NCI-H82 treated with DMSO at 0.1 percent for 48 hours (cell line): ENCODE results near the gene USP20.

ENCODE experiments used
- DNase-seq: peaks from one replicate; lab custom pipeline; 2025; ENCODE audit not compliant: unreplicated experiment; lab: John Stamatoyannopoulos, UW

USP20 gene

DNA sequence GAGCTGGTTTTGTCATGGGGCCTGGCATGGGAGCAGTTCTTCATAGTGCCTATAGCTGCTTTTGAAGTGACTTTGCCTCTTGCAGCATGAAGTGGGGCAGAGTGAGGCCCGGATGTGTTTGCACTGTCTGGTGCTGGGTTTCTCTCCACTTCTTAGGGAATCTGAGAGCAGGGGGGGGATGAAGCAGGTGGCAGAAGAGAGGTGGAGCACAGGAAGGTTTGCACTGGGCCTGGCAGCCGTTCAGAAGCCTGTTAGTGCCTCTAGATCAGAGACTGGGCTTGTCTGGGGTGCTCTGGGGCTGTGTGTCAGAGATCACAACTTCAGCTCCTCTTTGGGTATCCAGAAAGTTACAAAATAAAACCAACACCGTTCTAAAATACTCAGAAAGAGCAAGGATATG lies 18.4 kb downstream of the USP20 start:
- no peak for DNase-seq

DNA sequence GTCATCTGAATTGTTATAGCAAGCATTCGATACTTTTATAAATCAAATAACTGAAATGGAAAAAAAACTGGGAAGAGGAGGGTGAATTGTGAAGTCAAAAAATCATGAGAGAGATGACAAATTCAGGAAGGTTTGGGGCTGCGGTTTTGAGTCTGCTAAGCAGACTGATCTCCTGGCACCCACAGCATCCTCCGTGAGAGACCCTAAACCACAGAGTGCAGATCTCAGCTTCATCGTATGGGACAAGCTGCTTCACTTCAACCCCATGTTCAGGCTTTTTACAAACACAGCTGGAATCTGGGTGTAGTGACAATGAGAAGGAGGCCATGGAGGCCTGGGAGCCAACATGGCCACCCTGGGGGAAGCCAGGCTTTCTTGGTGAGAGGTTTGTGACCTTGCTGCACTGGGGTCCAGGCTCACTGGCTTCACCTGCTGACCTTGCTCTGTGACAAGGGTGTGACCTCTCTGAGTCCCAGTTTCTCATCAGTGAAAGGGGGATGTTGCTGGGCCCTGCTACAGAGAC lies 19.4 kb downstream of the USP20 start:
- no peak for DNase-seq

DNA sequence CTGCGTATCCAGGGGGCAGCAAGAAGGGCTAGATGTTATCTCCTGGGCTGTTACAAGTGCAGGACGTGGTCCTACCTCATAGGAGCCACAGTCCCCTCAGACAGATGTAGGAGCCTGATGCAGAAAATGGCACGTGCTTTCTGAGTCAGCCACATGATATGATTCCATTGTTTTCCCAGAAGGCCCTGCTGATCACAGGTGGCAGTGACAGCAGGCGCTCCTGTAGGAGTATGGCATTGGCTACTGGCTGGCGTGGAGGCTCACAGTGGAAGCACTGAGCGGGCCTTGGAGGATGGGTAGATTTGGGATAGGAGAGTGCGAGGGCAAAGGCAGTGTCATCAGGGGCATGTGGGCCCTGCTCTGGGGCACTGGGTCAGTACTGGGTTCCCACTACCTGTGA lies 21.9 kb downstream of the USP20 start:
- DNase-seq = no peak

DNA sequence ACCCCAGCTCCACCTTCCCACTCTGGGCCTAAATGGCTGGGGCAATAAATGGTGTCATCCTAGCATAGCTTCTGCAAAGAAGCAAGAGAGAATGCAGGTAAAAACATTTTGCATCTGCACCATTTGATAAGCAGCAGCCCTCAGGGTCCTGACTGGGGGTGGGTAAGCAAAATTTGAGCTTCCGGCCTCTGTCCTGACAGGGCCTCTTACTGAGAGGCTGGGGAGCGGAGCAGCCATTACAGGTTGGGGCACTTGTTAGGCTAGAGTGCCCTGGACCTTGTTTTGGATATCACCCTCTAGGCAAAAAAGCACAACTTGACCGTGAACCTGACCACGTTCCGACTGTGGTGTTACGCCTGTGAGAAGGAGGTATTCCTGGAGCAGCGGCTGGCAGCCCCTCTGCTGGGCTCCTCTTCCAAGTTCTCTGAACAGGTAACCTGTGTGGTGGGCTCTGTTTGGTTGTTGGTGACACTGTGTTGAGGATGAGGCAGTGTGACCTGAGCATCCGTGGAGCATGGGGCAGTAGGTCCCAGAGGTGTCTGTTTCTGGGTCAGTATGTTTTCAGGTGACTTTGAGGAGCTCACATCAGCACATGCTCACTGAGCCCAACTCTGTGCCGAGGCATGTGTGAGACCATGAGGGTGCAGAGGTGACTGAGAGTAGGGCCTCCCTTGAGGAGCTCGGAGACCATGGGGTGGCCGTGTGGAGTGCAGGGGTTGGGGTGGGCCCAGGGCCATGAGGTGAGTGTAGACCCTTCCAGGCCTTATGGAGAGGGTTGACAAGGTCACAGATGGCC lies 23.1 kb downstream of the USP20 start:
- DNase-seq = no peak

DNA sequence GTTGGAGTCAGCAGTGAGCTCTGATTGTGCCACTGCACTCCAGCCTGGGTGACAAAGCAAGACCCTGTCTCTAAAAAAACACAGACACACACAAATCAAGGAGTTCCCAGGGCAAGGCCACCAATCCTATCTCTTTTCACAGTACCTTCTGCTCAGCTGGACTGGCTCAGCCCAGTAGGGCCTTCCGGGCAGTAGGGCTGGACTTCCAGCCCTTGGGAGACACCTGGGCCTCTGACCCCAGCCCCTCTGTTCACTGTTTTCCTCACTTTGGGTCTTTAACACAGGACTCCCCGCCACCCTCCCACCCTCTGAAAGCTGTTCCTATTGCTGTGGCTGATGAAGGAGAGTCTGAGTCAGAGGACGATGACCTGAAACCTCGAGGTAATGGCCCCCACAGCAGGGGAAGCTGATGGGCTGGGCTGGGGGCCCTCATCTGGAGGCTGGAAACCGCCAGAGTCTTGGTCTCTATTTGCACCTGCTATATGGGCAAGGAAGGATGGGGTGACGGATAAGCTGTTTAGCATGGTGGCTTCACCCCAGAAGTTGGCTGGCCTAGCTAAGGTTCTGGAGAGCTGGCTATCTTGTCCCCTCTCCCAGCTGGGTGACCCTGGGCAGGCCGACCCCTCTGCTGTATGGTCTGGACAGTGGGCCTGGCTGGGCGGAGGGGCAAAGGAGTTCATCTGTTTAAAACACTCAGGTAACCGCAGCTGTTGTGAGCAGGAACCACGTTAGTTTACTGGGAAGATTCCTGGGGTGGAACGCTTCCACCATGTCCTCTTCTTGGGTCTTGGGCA lies 25.6 kb downstream of the USP20 start:
- no peak for DNase-seq

DNA sequence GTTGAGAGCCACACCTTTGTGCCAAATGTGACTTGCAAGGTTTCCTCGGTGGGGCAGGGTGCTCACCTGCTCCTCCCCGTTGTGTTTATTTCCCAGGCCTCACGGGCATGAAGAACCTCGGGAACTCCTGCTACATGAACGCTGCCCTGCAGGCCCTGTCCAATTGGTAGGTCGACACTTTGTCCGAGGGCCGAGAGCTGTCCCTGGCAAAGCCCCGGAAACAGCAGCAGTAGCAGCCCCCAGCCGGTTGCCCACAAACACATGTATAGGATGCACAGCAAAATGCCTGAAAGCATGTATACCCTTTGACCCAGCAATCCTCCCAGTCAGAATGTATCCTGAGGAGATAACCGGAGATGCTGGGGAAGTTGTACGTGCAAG lies 26.2 kb downstream of the USP20 start:
- no peak for DNase-seq

DNA sequence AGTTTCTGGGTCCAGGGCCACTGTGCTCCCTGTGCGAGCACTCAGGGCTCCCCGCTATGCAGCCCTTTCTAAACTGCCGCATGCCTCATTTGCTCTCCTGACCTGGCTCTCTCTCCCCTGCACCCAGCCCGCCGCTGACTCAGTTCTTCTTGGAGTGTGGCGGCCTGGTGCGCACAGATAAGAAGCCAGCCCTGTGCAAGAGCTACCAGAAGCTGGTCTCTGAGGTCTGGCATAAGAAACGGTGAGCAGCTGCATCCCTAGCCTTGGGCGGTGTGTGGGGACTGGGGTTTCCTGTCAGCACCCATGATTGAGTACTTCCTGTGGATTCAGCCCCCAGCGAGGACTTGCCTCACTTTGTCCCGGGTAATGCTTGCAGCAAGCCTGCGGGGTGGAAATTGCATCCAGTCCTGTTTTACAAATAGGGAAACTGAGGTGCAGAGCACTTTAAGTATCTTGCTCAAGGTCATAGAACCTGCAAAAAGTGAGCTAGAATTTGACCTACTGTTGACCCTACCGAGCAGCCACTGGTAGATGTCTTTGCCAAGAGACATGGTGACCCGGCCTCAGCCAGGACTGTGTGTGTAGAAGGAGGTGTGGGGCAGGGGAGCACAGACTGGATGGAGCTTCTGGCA lies 27.9 kb downstream of the USP20 start:
- DNase-seq = no peak

DNA sequence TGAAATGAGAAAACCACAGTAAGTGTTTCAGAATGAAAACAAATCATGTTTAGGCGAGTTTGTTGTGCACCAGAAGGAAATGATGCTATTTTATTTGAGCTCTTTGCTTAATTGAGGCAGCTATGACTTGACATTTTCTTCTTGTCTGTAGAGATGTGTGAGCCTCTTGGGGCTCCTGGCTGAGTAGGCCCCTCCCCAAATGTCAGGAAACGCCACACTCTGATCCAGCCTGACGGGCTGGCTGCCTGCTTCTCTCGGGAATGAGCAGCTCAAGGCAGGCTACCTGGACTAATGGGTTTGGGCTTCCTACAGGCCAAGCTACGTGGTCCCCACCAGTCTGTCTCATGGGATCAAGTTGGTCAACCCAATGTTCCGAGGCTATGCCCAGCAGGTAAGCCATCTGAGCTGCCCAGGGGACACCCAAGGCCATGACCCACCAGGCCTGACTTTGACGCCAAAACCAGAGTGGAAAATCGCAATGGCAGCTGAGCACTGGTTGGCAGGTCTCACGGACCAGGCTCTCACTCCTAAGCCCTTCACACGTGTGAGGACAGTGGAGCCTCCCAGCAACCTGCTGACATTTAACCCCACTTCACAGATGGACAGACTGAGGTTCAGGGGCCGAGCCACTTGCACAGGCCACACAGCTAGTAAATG lies 29.9 kb downstream of the USP20 start:
- DNase-seq = no peak

DNA sequence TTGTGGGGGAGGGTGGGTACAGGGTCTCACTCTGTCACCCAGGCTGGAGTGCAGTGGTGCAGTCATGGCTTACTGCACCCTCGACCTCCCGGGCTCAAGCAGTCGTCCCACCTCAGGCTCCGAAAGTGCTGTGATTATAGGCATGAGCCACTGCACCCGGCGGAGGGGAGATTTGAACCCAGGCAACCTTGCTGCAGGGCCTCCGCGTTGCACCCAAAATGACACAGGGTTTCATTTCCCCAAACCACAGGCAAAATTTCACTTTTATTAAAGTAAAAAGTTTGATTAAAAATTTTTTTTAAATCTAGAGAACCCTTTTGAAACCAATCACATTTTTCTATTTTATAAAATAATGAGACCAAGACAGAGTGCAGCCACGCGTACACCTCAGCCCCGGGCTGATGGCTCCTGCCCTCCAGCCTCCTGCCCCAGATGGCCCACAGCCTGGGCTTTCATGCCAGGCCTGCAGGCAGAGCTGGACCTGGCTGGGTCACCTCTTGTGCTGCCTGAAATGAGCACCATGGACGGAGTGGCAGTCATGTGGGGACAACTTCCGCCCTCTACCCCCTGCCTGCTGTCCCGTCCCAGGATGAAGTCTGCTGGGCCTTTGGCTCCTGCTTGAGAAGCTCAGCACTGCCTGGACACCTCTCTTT lies 30.5 kb downstream of the USP20 start:
- DNase-seq = no peak

DNA sequence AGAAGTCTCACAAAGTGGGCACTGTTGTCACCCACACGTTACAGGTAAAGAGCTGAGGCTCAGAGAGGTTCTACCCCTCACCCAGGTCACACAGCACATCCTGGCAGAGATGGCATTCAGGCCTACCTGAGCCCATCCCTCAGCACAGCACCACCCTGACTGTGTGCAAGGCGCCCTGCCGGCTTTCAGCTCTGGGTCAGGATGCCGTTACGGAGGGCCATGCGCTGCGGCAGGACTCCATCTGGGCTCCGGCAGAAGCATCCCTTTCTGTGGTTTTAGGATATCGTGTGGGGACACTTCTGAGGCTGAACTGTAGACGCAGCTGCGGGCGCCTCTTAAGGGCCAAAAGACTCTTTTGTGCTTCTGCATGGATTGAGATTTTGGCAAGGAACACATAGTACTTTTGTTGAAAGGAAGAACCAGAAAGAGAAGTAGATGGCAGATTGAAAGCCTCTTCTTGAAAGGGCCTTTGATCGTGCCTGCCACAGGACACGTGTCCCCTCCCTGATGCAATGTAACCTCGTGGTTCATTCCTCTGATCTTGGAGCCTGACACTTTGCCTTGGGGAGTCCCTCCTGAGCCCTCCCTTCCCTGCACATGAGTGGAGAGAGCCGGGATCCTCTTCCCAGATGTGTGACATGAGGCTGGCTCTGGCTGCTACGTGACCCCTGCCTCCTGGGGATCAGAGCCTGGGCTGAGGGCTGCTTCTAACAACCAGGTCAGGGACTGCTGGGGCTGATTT lies 31.3 kb downstream of the USP20 start:
- no peak for DNase-seq

DNA sequence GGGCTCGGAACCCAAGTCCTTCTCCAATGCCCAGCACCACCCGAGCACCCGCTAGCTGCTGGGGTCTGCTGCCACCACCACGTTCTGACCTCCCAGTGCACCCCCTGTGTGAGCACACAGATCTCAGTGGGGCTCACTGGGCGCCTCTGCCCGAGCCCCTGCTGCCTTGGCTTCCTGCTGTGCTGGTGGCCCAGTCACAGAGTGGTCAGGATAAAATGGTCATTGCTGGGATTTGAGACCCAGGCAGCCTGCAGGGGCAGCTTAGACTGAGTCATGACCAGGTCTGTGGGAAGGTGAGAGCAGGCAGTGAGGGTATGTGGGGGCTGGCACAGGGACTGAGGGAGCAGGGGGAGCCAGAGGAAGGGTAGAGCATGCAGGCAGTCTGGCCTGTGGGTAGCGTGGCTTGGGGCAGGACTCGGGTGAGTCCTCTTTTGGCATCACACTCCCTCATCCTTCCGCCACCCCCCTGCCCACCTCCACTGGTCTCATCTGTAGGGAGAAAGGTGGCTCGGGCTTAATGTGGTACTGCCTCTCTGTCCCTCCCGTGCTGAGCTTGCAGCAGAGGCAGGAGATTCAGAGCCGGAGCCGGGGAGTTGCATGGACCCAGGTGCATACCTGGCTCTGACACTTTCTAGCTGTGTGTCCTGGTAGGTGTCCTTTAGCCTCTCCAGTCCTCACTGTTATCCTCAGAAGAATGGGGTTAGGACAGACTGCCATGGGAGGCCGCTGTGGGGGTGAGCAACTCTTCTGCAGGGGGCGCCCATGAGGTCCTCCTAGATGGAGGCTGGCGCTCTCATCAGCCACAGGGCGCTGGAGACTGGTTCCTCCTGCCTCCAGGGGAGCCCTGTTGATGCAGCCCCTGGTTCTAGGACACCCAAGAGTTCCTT lies 32.1 kb downstream of the USP20 start:
- no peak for DNase-seq

DNA sequence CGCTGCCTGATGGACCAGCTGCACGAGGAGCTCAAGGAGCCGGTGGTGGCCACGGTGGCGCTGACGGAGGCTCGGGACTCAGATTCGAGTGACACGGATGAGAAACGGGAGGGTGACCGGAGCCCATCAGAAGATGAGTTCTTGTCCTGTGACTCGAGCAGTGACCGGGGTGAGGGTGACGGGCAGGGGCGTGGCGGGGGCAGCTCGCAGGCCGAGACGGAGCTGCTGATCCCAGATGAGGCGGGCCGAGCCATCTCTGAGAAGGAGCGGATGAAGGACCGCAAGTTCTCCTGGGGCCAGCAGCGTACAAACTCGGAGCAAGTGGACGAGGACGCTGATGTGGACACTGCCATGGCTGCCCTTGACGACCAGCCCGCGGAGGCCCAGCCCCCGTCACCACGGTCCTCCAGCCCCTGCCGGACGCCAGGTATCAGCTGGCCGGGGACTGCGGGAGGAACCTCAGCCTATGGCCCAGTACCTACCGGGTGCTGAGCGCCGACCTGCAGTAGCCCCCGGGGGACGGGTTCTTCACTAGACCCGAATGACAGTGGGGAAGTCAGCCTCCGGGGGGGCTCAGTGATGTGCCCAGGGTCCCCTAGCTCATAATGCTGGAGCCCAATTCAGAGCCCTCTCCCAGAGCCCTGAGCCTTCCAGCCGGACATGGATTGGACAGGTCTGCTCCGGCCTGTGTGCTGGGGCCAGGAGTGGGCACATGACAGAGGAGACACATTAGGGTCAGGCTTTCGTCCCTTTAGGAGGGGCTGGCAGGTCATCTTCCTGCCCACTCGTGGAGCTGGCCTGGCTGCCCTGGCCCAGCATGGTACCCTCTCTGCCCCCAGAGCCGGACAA lies 33.0 kb downstream of the USP20 start:
- DNase-seq = no peak

DNA sequence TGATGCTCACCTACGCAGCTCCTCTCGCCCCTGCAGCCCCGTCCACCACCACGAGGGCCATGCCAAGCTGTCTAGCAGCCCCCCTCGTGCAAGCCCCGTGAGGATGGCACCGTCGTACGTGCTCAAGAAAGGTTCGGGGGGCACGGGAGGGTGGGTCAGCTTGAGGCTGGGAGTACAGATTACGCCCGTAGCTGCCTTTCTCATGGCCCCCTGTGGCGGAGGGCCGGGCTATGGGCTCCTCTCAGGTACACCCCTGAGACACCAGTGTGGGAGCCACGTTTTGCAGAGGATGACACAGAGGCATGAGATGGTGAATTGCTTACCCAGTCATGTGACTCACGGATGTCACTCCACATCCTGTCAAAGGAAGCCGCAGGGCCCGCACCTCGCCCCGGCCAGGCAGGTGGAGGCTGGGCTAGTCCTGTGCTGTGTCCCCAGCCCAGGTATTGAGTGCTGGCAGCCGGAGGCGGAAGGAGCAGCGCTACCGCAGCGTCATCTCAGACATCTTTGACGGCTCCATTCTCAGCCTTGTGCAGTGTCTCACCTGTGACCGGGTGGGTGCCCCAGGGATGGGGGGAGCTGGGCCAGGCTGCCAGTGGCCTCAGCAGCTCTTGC lies 33.7 kb downstream of the USP20 start:
- no peak for DNase-seq

DNA sequence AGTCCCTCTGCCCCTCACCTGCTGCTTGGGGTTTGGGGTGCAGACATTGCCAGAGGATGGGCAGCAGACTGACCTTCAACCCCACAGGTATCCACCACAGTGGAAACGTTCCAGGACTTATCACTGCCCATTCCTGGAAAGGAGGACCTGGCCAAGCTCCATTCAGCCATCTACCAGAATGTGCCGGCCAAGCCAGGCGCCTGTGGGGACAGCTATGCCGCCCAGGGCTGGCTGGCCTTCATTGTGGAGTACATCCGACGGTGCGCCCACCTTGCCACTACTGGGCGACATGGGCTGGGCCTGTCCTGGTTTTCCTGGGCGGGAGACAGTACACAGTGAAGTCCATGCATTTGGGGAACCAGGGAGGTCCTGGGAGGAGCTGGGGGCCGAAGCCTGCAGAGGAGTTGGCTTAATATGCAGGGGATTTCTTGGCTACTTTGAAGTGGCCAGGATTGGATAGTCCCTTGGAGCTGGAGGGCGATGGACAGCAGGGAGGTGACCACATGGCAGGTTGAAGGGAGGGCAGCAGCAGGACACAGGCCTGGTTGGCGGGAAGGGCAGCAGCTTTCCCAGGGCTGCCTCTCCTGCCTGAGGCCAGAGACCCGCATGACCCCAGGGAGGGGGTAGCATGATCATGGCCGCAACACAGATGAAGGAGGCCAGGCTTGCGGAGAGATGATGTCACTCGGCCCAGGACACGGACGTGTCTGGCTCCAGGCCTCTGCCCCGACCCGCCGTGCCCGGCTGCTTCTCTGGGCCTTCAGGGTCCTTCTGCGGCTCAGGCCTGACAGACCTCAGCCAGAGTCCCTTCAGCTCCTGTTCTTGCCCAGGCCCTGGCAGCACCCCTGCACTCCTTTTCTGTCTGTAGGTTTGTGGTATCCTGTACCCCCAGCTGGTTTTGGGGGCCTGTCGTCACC lies 34.6 kb downstream of the USP20 start:
- DNase-seq = no peak

DNA sequence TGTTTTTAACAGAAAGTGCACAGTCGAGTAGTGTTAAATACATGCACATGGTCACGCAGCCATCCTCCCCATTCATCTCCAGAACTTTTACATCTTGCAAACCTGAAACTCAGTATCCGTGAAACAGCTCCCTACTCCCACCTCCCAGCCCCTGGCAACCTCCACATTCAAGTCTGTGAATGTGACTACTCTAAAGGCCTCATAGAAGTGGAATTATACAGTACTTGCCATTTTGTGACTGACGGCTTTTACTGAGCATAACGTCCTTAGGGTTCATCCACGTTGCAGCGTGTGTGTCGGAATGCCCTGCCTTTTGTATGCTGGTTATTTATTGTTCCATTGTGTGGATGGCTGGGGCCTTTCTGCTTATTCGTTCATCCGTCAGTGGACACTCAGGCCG lies 35.8 kb downstream of the USP20 start:
- no peak for DNase-seq

DNA sequence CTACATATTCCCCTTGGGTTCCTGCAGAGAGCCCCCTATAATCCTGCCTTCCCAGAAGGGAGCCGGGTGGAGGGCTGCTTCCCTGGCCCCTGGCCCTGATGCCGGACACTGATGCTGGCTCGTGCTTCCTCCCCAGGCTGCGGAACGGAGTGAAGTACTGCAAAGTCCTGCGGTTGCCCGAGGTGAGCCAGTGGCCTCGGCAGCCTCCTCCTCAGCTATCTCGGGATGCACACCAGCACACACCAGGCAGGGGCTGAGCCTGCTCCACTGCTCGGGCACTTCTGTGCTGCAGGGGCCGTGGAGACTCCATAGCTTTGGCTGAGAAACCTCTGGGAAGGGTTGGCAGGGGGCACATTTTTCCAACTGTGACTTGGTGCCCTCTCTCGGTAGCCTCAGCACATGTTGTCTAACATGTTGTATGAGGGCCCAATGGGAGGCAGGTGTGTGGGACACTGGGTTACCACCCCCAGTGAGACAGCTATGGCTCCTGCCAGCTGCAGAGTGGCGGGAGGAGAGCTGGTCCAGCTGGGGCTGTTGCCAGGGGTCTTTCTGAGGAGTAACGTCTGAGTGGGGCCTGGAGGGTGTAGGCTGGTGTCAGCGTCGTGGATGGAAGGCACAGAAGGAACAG lies 38.4 kb downstream of the USP20 start:
- no peak for DNase-seq
